Left ventricle myocardium inferior (tissue), 1 donor: Measurements from ENCODE around the gene DDA1. TPM values are rescaled to one million over a fixed set of nuclear protein-coding genes. Genes with fewer than 3 reads are reported as not detected.
"Not testable (repeated sequence)": the region's sequence is repeated elsewhere in the genome, so short reads cannot be mapped to it uniquely, and the experiment has no call there.

Source experiments
- DNase-seq: peaks from one replicate; pipeline ENCODE4 v3.0.0-alpha.2; 2020
- H3K27ac ChIP-seq: fragments of 200-600 bp; replicated peaks from 2 replicates; pipeline ENCODE4 v1.8.0; 2021
- H3K27me3 ChIP-seq: fragments of 200-600 bp; 2 replicates; pipeline ENCODE4 v1.8.0; 2021; ENCODE audit warnings: low read depth
- H3K36me3 ChIP-seq: fragments of 200-600 bp; 2 replicates; pipeline ENCODE4 v1.8.0; 2021
- H3K4me1 ChIP-seq: fragments of 200-600 bp; 2 replicates; pipeline ENCODE4 v1.8.0; 2021
- H3K4me3 ChIP-seq: fragments of 200-600 bp; 2 replicates; pipeline ENCODE4 v1.8.0; 2021; ENCODE audit warnings: mild to moderate bottlenecking, moderate library complexity
- H3K9me3 ChIP-seq: fragments of 200-600 bp; replicated peaks from 2 replicates; pipeline ENCODE4 v1.8.0; 2021
- intact Hi-C: fragments of 100-400 bp; cut with micrococcal nuclease; formaldehyde crosslinking; loops from one replicate; pipeline ENCODE4 v1.11.0; 2022
- total RNA-seq: library from RNA; stranded (reverse); fragmentation: NEBNext Ultra II Directional; extraction: Animal tissue kit (Norgen Biotek cat#: 25700); gene quantifications from one replicate; pipeline ENCODE4 v1.2.1, GENCODE V29; 2021
- TF ChIP-seq, protein P1 (sequence below): fragments of 200-600 bp; IDR thresholded peaks from 2 replicates; pipeline ENCODE4 v1.8.0; 2021; ENCODE audit warnings: antibody characterized with exemption, mild to moderate bottlenecking, borderline replicate concordance
- donor health status: DM: no; HTN: yes; CAD: no; lungs with severe emphysema.

DDA1 gene
- total RNA-seq, 1 donor from 2014 or later: 35.7 TPM

DNA sequence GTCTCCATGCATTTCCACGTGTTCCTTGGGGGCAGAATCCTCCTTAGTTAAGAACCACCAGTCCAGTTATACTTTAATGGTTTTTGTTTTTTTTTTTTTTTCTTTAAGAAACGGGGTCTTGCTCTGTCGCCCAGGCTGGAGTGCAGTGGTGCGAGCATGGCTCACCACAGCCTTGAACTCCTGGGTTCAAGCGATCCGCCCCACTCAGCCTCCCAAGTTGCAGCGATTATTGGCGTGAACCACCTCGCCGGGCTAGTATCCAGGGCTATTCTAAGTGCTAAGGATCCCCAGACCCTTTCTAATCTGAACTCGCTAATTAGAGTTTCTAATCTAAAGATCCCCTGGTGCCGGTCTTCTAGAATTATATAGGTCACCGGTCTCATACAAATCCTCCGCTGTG is 15.8 kb upstream of the DDA1 start:
- Histone ChIP-seq H3K4me1 (peaks cover 14% of the 10 kb centered on the region), H3K36me3 (peaks cover 23% of the 10 kb centered on the region), H3K27me3 (no peaks in the 10 kb centered on the region), H3K4me3 (no peak overlapping the region), H3K9me3 (peaks cover 7% of the 10 kb centered on the region), H3K27ac (no peak overlapping the region)
- TF ChIP-seq, protein P1, sequence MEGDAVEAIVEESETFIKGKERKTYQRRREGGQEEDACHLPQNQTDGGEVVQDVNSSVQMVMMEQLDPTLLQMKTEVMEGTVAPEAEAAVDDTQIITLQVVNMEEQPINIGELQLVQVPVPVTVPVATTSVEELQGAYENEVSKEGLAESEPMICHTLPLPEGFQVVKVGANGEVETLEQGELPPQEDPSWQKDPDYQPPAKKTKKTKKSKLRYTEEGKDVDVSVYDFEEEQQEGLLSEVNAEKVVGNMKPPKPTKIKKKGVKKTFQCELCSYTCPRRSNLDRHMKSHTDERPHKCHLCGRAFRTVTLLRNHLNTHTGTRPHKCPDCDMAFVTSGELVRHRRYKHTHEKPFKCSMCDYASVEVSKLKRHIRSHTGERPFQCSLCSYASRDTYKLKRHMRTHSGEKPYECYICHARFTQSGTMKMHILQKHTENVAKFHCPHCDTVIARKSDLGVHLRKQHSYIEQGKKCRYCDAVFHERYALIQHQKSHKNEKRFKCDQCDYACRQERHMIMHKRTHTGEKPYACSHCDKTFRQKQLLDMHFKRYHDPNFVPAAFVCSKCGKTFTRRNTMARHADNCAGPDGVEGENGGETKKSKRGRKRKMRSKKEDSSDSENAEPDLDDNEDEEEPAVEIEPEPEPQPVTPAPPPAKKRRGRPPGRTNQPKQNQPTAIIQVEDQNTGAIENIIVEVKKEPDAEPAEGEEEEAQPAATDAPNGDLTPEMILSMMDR: no peak
- no peak for DNase-seq
- intact Hi-C loops: loop anchor here (10.0 kb wide), 1 partner anchor 91 kb away; no protein-coding TSS in a partner anchor

DNA sequence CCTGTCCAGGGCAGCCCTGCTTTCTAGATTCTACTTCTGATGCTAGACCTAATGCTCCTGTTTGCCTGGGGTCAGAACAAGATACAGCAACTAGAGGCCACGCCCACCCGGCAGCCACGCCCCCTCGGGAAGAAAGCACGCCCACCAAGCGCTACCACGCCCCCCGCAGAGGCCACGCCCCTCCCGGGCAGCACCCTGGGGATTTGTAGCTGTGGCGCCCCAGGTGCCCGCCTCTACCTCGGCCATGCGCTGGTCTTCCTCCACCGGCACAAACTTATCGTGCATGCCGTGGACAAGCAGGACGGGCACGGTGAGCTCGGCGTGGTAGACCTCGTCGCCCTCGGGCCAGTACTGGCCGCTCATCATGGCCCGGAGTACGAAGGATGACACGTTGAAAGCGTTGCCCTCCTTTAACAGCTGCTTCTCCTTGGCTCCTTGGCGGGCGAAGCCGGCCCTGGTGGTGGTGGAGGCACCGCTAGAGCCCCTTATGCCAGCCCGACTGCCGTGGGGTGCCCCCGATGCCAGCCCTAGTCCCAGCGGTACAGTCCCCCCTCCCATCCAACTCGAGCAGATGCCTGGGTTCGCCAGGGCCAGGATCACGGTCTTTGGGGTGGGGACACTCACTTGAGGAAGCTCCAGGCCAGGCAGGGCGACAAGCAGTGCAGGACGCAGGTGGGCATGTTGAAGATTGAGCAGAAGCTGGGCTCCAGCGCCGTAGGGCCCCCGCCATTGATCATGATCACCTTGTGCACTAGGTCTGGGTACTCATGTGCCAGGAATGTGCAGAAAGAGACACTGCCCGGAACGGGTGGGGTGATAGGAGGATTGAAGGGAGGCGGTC is 15.1 kb upstream of the DDA1 start:
- peaks cover 14% of the 10 kb centered on the region for H3K4me1 ChIP-seq
- no peak for DNase-seq
- TF ChIP-seq, protein P1: no peak
- H3K27ac ChIP-seq: no peak overlapping the region
- H3K9me3 ChIP-seq: peaks cover 7% of the 10 kb centered on the region
- no peaks in the 10 kb centered on the region for H3K27me3 ChIP-seq
- H3K4me3 ChIP-seq: no peak overlapping the region
- H3K36me3 ChIP-seq: peaks cover 27% of the 10 kb centered on the region
- intact Hi-C loops: loop anchor here (10.0 kb wide), 1 partner anchor 91 kb away; no protein-coding TSS in a partner anchor

DNA sequence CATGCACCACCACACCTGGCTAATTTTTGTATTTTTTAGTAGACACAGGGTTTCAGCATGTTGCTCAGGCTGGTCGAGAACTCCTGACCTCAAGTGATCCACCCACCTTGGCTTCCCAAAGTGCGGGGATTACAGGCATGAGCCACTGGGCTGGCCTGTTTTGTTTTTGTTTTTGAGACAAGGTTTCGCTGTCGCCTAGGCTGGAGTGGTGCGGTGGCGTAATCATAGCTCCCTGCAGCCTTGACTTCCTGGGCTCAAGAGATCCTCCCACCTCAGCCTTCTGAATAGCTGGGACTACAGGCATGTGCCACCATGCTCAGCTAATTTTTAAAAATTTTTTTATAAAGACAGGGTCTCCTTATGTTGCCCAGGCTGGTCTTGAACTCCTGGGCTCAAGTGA is 13.8 kb upstream of the DDA1 start:
- not testable (repeated sequence) for H3K4me1 ChIP-seq, H3K4me3 ChIP-seq, H3K9me3 ChIP-seq, DNase-seq, H3K27me3 ChIP-seq, H3K27ac ChIP-seq
- intact Hi-C loops: loop anchor here (10.0 kb wide), 1 partner anchor 89 kb away; no protein-coding TSS in a partner anchor
- H3K36me3 ChIP-seq: peaks cover 31% of the 10 kb centered on the region

DNA sequence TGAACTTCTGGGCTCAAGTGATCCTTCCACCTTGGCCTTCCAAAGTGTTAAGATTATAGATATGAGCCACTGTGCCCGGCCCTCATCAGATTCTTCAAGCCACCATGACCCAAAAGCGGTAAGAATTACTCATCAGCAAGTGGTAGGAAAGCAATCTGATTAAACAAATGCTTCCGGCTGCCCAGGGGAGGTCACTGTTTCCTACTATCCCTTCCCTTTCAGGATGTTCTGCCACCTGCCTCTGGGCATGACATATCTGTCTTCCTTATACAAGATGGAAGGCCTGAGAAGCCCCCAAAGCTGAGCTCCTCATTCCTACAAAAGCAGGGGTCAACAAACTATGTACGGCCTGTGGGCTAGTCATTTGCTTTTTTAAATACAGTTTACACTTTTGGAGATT is 13.1 kb upstream of the DDA1 start:
- H3K27ac ChIP-seq: no peak overlapping the region
- peaks cover 7% of the 10 kb centered on the region for H3K9me3 ChIP-seq
- H3K36me3 ChIP-seq: peaks cover 34% of the 10 kb centered on the region
- intact Hi-C loops: loop anchor here (10.0 kb wide), 1 partner anchor 89 kb away; no protein-coding TSS in a partner anchor
- H3K4me1 ChIP-seq: peaks cover 9% of the 10 kb centered on the region
- H3K4me3 ChIP-seq: no peak overlapping the region
- H3K27me3 ChIP-seq: no peaks in the 10 kb centered on the region
- TF ChIP-seq, protein P1: no peak
- no peak for DNase-seq

DNA sequence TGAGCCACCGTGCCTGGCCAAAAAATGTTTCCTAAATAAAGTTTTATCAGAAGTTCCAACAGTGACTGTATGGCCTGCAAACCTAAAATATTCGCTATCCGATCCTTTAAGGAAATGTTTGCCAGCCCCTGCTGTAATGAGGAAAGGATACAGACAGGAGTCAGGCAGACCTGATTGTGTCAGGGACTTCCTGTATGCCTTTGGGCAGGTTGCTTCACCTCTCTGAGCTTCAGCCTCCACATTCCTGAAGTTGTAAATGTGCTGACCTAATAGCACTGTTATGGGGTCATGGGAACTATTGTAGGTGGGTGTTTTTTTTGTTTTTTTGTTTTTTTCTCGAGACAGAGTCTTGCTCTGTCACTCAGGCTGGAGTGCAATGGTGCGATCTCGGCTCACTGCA is 12.4 kb upstream of the DDA1 start:
- intact Hi-C loops: loop anchor here (10.0 kb wide), 1 partner anchor 88 kb away; no protein-coding TSS in a partner anchor
- no peak for DNase-seq
- Histone ChIP-seq H3K9me3 (peaks cover 7% of the 10 kb centered on the region), H3K36me3 (peaks cover 34% of the 10 kb centered on the region), H3K27me3 (no peaks in the 10 kb centered on the region), H3K4me1 (peaks cover 9% of the 10 kb centered on the region), H3K4me3 (no peak overlapping the region), H3K27ac (no peak overlapping the region)
- TF ChIP-seq, protein P1: no peak
